PC-9 (cell line): ENCODE measurements around the gene OR8D2. TPM values are rescaled to one million over a fixed set of nuclear protein-coding genes. Genes with fewer than 3 reads are reported as not detected.

ENCODE experiments used
- BruUV-seq: library from RNA; stranded (reverse); fragments of 400-500 nt; replicated peaks from 2 replicates; lab custom pipeline; 2021; lab: Mats Ljungman, UMichigan
- CTCF ChIA-PET: fragments of 300-600 bp; sonication (Branson Sonifier 250); formaldehyde crosslinking; loops from one replicate; lab custom pipeline; 2022; ENCODE audit warnings: antibody characterized with exemption; lab: Charles Lee
- POLR2A ChIA-PET: fragments of 300-600 bp; sonication (Branson Sonifier 250); formaldehyde crosslinking; loops from one replicate; lab custom pipeline; 2022; ENCODE audit warnings: antibody characterized with exemption; ENCODE audit not compliant: unreplicated experiment; lab: Charles Lee
- DNase-seq, 2 experiments: peaks; one replicate each; pipeline versions ENCODE4 v3.0.0 to v3.0.0-alpha.2; 2015 to 2022; ENCODE audit warnings: mixed read lengths in 1 of 2
- H2AFZ ChIP-seq: fragments of 200-600 bp; sonication (generic); 2 replicates; pipeline ENCODE4 v1.8.1; 2017; ENCODE audit warnings: antibody characterized with exemption
- H3F3A ChIP-seq: fragments of 200-600 bp; sonication (generic); 2 replicates; pipeline ENCODE4 v1.8.1; 2017; ENCODE audit warnings: antibody characterized with exemption, mild to moderate bottlenecking, low read depth; ENCODE audit not compliant: insufficient read depth
- H3K27ac ChIP-seq: fragments of 200-600 bp; sonication (generic); 2 replicates; pipeline ENCODE4 v1.6.1; 2016; ENCODE audit warnings: mixed run types
- H3K27me3 ChIP-seq: fragments of 200-600 bp; sonication (generic); 2 replicates; pipeline ENCODE4 v1.6.1; 2016; ENCODE audit warnings: low read depth, mixed run types; ENCODE audit not compliant: insufficient read depth
- H3K36me3 ChIP-seq: fragments of 200-600 bp; sonication (generic); 2 replicates; pipeline ENCODE4 v1.6.1; 2016; ENCODE audit warnings: low read depth, mixed run types
- H3K4me1 ChIP-seq: fragments of 200-600 bp; sonication (generic); replicated peaks from 2 replicates; pipeline ENCODE4 v1.6.1; 2016; ENCODE audit warnings: mixed run types; ENCODE audit not compliant: insufficient read depth
- H3K4me2 ChIP-seq: fragments of 200-600 bp; sonication (generic); 2 replicates; pipeline ENCODE4 v1.6.1; 2017; ENCODE audit warnings: mixed run types
- H3K4me3 ChIP-seq: fragments of 200-600 bp; sonication (generic); 2 replicates; pipeline ENCODE4 v1.6.1; 2016; ENCODE audit warnings: mixed run types
- H3K79me2 ChIP-seq: fragments of 200-600 bp; sonication (generic); 2 replicates; pipeline ENCODE4 v1.6.1; 2017; ENCODE audit warnings: low read depth, mixed run types
- H3K9me2 ChIP-seq: fragments of 200-600 bp; sonication (generic); 2 replicates; pipeline ENCODE4 v1.8.1; 2017; ENCODE audit warnings: mild to moderate bottlenecking; ENCODE audit not compliant: insufficient read depth
- H3K9me3 ChIP-seq: fragments of 200-600 bp; sonication (generic); 2 replicates; pipeline ENCODE4 v1.8.1; 2016; ENCODE audit warnings: low read depth; ENCODE audit not compliant: insufficient read depth
- H4K20me1 ChIP-seq: fragments of 200-600 bp; sonication (generic); 2 replicates; pipeline ENCODE4 v1.8.1; 2017; ENCODE audit not compliant: insufficient read depth
- EZH2 ChIP-seq: fragments of 200-600 bp; sonication (generic); IDR thresholded peaks from 2 replicates; pipeline ENCODE4 v1.8.0; 2017; ENCODE audit warnings: antibody characterized with exemption, low read depth
- intact Hi-C: fragments of 100-400 bp; cut with micrococcal nuclease; formaldehyde crosslinking; loops from one replicate; pipeline ENCODE4 v1.10.0; 2022; ENCODE audit not compliant: unreplicated experiment
- total RNA-seq: library from RNA; stranded (reverse); gene quantifications from 2 replicates; pipeline ENCODE4 v1.2.3, GENCODE V29; 2021
- TF ChIP-seq, protein P1 (sequence below): fragments of 200-600 bp; sonication (generic); conservative IDR thresholded peaks from 2 replicates; pipeline ENCODE4 v1.6.1; 2017; ENCODE audit warnings: mixed run types, antibody characterized with exemption, mild to moderate bottlenecking, moderate library complexity

OR8D2 gene
- total RNA-seq, 1 experiment from 2014 or later = not detected

- H3K9me3 ChIP-seq = no peaks in the 10 kb centered on the region
- intact Hi-C loops = no loop called here
- no peaks in the 10 kb centered on the region for H3K79me2 ChIP-seq
- H3K27me3 ChIP-seq = no peaks in the 10 kb centered on the region
- no peaks in the 10 kb centered on the region for H3K36me3 ChIP-seq
- no peaks in the 10 kb centered on the region for H3K9me2 ChIP-seq
- H3F3A ChIP-seq = no peaks in the 10 kb centered on the region
- H3K4me2 ChIP-seq = no peak overlapping the region
- no TSS peak for BruUV-seq
- TF ChIP-seq, protein P1, sequence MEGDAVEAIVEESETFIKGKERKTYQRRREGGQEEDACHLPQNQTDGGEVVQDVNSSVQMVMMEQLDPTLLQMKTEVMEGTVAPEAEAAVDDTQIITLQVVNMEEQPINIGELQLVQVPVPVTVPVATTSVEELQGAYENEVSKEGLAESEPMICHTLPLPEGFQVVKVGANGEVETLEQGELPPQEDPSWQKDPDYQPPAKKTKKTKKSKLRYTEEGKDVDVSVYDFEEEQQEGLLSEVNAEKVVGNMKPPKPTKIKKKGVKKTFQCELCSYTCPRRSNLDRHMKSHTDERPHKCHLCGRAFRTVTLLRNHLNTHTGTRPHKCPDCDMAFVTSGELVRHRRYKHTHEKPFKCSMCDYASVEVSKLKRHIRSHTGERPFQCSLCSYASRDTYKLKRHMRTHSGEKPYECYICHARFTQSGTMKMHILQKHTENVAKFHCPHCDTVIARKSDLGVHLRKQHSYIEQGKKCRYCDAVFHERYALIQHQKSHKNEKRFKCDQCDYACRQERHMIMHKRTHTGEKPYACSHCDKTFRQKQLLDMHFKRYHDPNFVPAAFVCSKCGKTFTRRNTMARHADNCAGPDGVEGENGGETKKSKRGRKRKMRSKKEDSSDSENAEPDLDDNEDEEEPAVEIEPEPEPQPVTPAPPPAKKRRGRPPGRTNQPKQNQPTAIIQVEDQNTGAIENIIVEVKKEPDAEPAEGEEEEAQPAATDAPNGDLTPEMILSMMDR = no peak
- no peak for TF ChIP-seq EZH2
- H3K4me3 ChIP-seq = no peak overlapping the region
- no peak for DNase-seq
- H3K4me1 ChIP-seq = no peaks in the 10 kb centered on the region
- CTCF ChIA-PET = no interaction called here
- POLR2A ChIA-PET = no interaction called here
- H2AFZ ChIP-seq = no peak overlapping the region
- H4K20me1 ChIP-seq = no peaks in the 10 kb centered on the region
- no peak overlapping the region for H3K27ac ChIP-seq
Measured at GRCh38 chr11:124313131-124313530, 6.9 kb downstream of the OR8D2 start.

DNA sequence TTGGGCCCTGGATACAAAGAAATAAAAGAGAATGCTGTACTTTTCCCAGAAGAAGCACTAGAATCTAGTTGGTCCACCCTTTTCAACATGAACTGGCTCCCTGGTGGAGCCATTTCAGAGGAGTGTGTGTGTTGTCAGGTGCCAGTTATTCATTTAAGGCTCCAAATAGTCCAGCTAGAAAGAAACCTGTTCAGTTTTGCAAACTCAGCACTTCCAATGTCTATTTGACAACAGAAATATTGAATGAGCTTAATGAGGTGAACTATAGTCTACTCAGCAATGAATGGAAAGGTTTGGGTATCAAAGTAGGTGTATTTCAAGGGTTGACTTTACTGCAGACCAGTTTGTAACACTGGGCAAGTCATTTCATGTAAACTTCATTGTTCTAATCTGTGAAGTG, 8.3 kb downstream of the OR8D2 start:
- Histone ChIP-seq H3K4me3 (no peak overlapping the region), H3K9me3 (no peaks in the 10 kb centered on the region), H3K36me3 (no peaks in the 10 kb centered on the region), H3K27ac (no peak overlapping the region), H3K79me2 (no peaks in the 10 kb centered on the region), H3K9me2 (no peaks in the 10 kb centered on the region), H3F3A (no peaks in the 10 kb centered on the region), H2AFZ (no peak overlapping the region), H3K27me3 (no peaks in the 10 kb centered on the region), H3K4me2 (no peak overlapping the region), H4K20me1 (no peaks in the 10 kb centered on the region), H3K4me1 (no peaks in the 10 kb centered on the region)
- no peak for DNase-seq
- ChIA-PET CTCF (no interaction called here), POLR2A (no interaction called here)
- TF ChIP-seq, protein P1 = no peak
- no peak for TF ChIP-seq EZH2
- no TSS peak for BruUV-seq
- intact Hi-C loops = no loop called here

GRCh38 chr11:124311269-124311668, 8.7 kb downstream of the OR8D2 start:
- Histone ChIP-seq H4K20me1 (no peaks in the 10 kb centered on the region), H3K9me2 (no peaks in the 10 kb centered on the region), H3F3A (no peaks in the 10 kb centered on the region), H3K36me3 (no peaks in the 10 kb centered on the region), H3K27me3 (no peaks in the 10 kb centered on the region), H2AFZ (no peak overlapping the region), H3K4me3 (no peak overlapping the region), H3K4me2 (no peak overlapping the region), H3K4me1 (no peaks in the 10 kb centered on the region), H3K79me2 (no peaks in the 10 kb centered on the region), H3K9me3 (no peaks in the 10 kb centered on the region), H3K27ac (no peak overlapping the region)
- no peak for DNase-seq
- POLR2A ChIA-PET = no interaction called here
- intact Hi-C loops = no loop called here
- TF ChIP-seq, protein P1 = no peak
- no peak for TF ChIP-seq EZH2
- CTCF ChIA-PET = no interaction called here
- no TSS peak for BruUV-seq
